ENCODE data around the gene VAV3. TPM values are rescaled to one million over a fixed set of nuclear protein-coding genes. Genes with fewer than 3 reads are reported as not detected.
A peak's percentile ranks its signal among the peaks of the same experiment; 100 is the strongest.

The VAV3 gene
- total RNA-seq, 1 experiment from 2014 or later = 10.0 TPM

DNA sequence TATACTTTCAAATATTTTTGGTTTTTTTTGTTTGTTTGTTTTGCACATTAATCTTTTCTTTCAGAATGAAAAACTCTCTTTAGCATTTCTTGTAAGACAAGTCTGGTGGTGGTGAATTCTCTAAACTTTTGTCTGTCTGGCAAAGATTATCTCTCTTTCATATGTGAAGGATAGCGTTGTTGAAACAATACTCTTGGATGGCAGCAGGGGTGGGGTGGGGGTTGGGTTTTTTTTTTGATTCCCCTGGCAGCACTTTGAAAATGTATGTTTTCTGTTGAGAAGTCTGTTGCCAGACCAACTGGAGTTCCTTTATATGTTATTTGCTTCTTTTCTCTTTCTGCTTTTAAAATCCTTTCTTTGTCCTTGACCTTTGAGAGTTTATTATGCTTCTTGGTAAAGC, 160.2 kb downstream of the VAV3 start:
- ChIA-PET CTCF (interaction anchor here (0.9 to 1.3 kb wide), 2 partner anchors 23 to 304 kb away, joined by 3 read pairs; no protein-coding TSS in a partner anchor), POLR2A (no interaction called here)
- TF ChIP-seq ZNF416 (CRISPR knock-in tag; IDR thresholded peaks at IDR 0.05) (no peak), ARID4B (CRISPR knock-in tag; IDR thresholded peaks at IDR 0.05; ENCODE audit: borderline replicate concordance) (no peak), HMGA2 (CRISPR knock-in tag; IDR thresholded peaks at IDR 0.05) (no peak), SMAD3 (CRISPR knock-in tag; IDR thresholded peaks at IDR 0.05; ENCODE audit: borderline replicate concordance) (no peak), MYBL2 (CRISPR knock-in tag; IDR thresholded peaks at IDR 0.05) (no peak), SOX15 (CRISPR knock-in tag; IDR thresholded peaks at IDR 0.05) (no peak)
- TF ChIP-seq, protein P1, sequence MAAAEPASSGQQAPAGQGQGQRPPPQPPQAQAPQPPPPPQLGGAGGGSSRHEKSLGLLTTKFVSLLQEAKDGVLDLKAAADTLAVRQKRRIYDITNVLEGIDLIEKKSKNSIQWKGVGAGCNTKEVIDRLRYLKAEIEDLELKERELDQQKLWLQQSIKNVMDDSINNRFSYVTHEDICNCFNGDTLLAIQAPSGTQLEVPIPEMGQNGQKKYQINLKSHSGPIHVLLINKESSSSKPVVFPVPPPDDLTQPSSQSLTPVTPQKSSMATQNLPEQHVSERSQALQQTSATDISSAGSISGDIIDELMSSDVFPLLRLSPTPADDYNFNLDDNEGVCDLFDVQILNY (CRISPR knock-in tag; IDR thresholded peaks at IDR 0.05) = no peak
- TF ChIP-seq, protein P2, sequence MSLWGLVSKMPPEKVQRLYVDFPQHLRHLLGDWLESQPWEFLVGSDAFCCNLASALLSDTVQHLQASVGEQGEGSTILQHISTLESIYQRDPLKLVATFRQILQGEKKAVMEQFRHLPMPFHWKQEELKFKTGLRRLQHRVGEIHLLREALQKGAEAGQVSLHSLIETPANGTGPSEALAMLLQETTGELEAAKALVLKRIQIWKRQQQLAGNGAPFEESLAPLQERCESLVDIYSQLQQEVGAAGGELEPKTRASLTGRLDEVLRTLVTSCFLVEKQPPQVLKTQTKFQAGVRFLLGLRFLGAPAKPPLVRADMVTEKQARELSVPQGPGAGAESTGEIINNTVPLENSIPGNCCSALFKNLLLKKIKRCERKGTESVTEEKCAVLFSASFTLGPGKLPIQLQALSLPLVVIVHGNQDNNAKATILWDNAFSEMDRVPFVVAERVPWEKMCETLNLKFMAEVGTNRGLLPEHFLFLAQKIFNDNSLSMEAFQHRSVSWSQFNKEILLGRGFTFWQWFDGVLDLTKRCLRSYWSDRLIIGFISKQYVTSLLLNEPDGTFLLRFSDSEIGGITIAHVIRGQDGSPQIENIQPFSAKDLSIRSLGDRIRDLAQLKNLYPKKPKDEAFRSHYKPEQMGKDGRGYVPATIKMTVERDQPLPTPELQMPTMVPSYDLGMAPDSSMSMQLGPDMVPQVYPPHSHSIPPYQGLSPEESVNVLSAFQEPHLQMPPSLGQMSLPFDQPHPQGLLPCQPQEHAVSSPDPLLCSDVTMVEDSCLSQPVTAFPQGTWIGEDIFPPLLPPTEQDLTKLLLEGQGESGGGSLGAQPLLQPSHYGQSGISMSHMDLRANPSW (CRISPR knock-in tag; conservative IDR thresholded peaks at IDR 0.05; ENCODE audit: low read depth) = no peak
- Mint-ChIP-seq H3K27me3 (ENCODE audit: low read depth) (no peaks in the 10 kb centered on the region), H3K9me3 (peaks cover 13% of the 10 kb centered on the region), H3K36me3 (no peaks in the 10 kb centered on the region), H3K27ac (peak overlapping the region; percentile 85), H3K4me1 (peaks cover 38% of the 10 kb centered on the region), H3K4me3 (peak overlapping the region; percentile 26)
- ATAC-seq (no peak; the same call in 1 of the 2 replicates), DNase-seq (ENCODE audit: low spot score) (no peak)

- no peaks in the 10 kb centered on the region for H3K36me3 Mint-ChIP-seq
- ChIA-PET CTCF (interaction anchor here (0.9 kb wide), 1 partner anchor 304 kb away, joined by 3 read pairs; no protein-coding TSS in a partner anchor), POLR2A (no interaction called here)
- H3K27ac Mint-ChIP-seq = no peak overlapping the region
- no peak overlapping the region for H3K4me3 Mint-ChIP-seq
- peaks cover 38% of the 10 kb centered on the region for H3K4me1 Mint-ChIP-seq
- DNase-seq (ENCODE audit: low spot score) (no peak), ATAC-seq (no peak)
- peaks cover 14% of the 10 kb centered on the region for H3K9me3 Mint-ChIP-seq
- H3K27me3 Mint-ChIP-seq (ENCODE audit: low read depth) = no peaks in the 10 kb centered on the region
- TF ChIP-seq USF2 (CRISPR knock-in tag; IDR thresholded peaks at IDR 0.05) = no peak
- TF ChIP-seq, protein P3, sequence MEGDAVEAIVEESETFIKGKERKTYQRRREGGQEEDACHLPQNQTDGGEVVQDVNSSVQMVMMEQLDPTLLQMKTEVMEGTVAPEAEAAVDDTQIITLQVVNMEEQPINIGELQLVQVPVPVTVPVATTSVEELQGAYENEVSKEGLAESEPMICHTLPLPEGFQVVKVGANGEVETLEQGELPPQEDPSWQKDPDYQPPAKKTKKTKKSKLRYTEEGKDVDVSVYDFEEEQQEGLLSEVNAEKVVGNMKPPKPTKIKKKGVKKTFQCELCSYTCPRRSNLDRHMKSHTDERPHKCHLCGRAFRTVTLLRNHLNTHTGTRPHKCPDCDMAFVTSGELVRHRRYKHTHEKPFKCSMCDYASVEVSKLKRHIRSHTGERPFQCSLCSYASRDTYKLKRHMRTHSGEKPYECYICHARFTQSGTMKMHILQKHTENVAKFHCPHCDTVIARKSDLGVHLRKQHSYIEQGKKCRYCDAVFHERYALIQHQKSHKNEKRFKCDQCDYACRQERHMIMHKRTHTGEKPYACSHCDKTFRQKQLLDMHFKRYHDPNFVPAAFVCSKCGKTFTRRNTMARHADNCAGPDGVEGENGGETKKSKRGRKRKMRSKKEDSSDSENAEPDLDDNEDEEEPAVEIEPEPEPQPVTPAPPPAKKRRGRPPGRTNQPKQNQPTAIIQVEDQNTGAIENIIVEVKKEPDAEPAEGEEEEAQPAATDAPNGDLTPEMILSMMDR (IDR thresholded peaks at IDR 0.05) = no peak
- TF ChIP-seq, protein P2 (CRISPR knock-in tag; conservative IDR thresholded peaks at IDR 0.05; ENCODE audit: low read depth) = no peak
- TF ChIP-seq, protein P4, sequence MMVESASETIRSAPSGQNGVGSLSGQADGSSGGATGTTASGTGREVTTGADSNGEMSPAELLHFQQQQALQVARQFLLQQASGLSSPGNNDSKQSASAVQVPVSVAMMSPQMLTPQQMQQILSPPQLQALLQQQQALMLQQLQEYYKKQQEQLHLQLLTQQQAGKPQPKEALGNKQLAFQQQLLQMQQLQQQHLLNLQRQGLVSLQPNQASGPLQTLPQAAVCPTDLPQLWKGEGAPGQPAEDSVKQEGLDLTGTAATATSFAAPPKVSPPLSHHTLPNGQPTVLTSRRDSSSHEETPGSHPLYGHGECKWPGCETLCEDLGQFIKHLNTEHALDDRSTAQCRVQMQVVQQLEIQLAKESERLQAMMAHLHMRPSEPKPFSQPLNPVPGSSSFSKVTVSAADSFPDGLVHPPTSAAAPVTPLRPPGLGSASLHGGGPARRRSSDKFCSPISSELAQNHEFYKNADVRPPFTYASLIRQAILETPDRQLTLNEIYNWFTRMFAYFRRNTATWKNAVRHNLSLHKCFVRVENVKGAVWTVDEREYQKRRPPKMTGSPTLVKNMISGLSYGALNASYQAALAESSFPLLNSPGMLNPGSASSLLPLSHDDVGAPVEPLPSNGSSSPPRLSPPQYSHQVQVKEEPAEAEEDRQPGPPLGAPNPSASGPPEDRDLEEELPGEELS (CRISPR knock-in tag; IDR thresholded peaks at IDR 0.05) = no peak
- TF ChIP-seq, protein P5, sequence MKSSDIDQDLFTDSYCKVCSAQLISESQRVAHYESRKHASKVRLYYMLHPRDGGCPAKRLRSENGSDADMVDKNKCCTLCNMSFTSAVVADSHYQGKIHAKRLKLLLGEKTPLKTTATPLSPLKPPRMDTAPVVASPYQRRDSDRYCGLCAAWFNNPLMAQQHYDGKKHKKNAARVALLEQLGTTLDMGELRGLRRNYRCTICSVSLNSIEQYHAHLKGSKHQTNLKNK (CRISPR knock-in tag; IDR thresholded peaks at IDR 0.05) = no peak
- no peak for TF ChIP-seq ZNF423 (CRISPR knock-in tag; IDR thresholded peaks at IDR 0.05)
- TF ChIP-seq TEAD4 (CRISPR knock-in tag; IDR thresholded peaks at IDR 0.05) = no peak
- TF ChIP-seq, protein P6, sequence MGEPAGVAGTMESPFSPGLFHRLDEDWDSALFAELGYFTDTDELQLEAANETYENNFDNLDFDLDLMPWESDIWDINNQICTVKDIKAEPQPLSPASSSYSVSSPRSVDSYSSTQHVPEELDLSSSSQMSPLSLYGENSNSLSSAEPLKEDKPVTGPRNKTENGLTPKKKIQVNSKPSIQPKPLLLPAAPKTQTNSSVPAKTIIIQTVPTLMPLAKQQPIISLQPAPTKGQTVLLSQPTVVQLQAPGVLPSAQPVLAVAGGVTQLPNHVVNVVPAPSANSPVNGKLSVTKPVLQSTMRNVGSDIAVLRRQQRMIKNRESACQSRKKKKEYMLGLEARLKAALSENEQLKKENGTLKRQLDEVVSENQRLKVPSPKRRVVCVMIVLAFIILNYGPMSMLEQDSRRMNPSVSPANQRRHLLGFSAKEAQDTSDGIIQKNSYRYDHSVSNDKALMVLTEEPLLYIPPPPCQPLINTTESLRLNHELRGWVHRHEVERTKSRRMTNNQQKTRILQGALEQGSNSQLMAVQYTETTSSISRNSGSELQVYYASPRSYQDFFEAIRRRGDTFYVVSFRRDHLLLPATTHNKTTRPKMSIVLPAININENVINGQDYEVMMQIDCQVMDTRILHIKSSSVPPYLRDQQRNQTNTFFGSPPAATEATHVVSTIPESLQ (CRISPR knock-in tag; IDR thresholded peaks at IDR 0.05) = no peak
These were observed 160.8 kb downstream of the VAV3 start for GRCh38 chr1:107804134-107804533.

Measured in WTC11 (cell line).